ENCODE measurements around the gene NKAPL.
A peak's percentile ranks its signal among the peaks of the same experiment; 100 is the strongest.

DNA sequence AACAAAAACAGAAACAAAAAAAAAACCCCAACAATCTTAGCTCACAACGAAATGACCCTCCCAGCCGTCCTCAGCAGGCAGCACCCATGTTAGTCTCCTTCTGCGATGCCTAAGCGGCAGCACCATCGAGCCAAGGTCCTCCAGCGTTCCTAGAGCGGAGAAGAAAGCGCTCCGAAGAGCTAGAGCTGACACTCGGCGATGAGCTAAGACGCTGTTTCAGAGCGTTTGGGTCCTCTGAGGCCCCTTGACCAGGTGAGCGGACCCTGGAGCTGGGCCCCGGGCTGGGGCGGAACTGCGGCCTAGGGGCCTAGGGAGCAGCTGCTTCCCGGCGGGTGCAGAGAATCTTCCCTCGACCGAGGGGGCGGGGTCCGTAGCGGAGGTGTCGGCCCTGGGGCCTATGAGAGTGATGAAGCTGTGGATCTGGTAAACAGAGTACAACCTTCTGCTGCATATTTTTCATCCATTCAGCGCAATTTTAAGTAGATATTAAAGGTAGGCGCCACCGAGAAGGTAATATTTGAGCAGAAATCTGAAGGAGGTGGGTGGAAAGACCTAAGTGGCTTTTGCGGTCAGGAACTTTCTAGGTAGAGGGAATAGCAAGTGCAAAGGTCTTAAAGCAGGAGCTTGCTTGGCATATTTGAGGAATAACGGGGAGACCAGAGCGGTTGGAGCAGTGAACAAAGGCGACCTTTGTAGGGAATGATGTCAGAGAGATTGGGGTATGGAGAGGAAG lies 8.0 kb downstream of the NKAPL start, which contains the start of gene ZSCAN26:
- TF ChIP-seq, protein P1, sequence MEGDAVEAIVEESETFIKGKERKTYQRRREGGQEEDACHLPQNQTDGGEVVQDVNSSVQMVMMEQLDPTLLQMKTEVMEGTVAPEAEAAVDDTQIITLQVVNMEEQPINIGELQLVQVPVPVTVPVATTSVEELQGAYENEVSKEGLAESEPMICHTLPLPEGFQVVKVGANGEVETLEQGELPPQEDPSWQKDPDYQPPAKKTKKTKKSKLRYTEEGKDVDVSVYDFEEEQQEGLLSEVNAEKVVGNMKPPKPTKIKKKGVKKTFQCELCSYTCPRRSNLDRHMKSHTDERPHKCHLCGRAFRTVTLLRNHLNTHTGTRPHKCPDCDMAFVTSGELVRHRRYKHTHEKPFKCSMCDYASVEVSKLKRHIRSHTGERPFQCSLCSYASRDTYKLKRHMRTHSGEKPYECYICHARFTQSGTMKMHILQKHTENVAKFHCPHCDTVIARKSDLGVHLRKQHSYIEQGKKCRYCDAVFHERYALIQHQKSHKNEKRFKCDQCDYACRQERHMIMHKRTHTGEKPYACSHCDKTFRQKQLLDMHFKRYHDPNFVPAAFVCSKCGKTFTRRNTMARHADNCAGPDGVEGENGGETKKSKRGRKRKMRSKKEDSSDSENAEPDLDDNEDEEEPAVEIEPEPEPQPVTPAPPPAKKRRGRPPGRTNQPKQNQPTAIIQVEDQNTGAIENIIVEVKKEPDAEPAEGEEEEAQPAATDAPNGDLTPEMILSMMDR (IDR thresholded peaks at IDR 0.05; ENCODE audit: control extremely low read depth in 1 of 3, insufficient read depth in 1 of 3, low read depth in 1 of 3, low read length in 3 of 3) = 0 out of 4 replicates have a peak, but pooled peaks of 1 of the 3 experiments have one; percentile 0
- TF ChIP-seq, protein P2, sequence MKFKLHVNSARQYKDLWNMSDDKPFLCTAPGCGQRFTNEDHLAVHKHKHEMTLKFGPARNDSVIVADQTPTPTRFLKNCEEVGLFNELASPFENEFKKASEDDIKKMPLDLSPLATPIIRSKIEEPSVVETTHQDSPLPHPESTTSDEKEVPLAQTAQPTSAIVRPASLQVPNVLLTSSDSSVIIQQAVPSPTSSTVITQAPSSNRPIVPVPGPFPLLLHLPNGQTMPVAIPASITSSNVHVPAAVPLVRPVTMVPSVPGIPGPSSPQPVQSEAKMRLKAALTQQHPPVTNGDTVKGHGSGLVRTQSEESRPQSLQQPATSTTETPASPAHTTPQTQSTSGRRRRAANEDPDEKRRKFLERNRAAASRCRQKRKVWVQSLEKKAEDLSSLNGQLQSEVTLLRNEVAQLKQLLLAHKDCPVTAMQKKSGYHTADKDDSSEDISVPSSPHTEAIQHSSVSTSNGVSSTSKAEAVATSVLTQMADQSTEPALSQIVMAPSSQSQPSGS (IDR thresholded peaks at IDR 0.05; ENCODE audit: low read length) = peak; percentile 80; the same call in 1 of the 2 replicates
- TF ChIP-seq CHD1 (IDR thresholded peaks at IDR 0.05; ENCODE audit: low read depth, low read length) (0 out of 2 replicates have a peak, but pooled peaks have one; percentile 45), CHD2 (IDR thresholded peaks at IDR 0.05; ENCODE audit: low read length) (no peak)

Data from H1 (cell line).